ENCODE data around the gene SMR3B. TPM values are rescaled to one million over a fixed set of nuclear protein-coding genes. Genes with fewer than 3 reads are reported as not detected.

SMR3B gene
- polyA plus RNA-seq (2011; rRNA removed), result not detected in 2 replicates
- not detected in 2 replicates for polyA minus RNA-seq (2011; rRNA and poly(A)+ RNA removed)

DNA sequence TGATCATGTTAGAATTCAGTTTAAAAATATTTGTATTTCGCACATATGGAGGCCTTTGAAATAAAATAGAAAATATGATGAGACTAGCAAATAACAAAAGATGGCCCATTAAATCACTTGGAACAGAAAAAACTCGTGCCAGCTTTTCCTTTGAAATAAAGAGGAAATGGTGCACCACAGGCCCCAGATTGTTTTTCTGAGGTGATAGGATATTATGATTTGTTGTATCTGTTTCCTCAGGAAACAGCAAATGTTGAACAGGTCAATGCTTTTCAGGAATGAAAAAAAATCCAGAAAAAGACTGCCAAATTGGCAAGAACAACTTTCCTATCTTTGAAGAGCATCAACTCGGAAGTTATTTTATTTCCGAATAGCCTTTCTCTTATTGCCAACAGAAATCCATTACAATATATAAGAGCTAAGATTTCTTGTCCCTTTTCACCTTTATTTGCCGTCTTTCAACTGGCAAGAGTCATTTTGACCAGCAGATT lies at the start of gene SMR3B:
Gene SMR3B (plus strand): TSS at position 441 of the 491 bp plus-strand sequence. CDS start 1,380 bp downstream, outside the sequence.
- ChIA-PET POLR2A (no interaction called here), CTCF (no interaction called here)
- DNase-seq (ENCODE audit: low read depth, low spot score), result no peak
- H3K27ac ChIP-seq (ENCODE audit: low read depth, low read length), result no peak within 1 kb of the TSS
- no peaks in the 10 kb centered on the region for H3K27me3 ChIP-seq (ENCODE audit: control insufficient read depth, insufficient read depth, low read length)
- H3K4me3 ChIP-seq (ENCODE audit: low read depth, low read length), result no peak within 1 kb of the TSS
- no peak for TF ChIP-seq CTCF (IDR thresholded peaks at IDR 0.05; ENCODE audit: low read depth, low read length)
- H3K9me3 ChIP-seq (ENCODE audit: control insufficient read depth, insufficient read depth, low read length), result no peaks in the 10 kb centered on the region

DNA sequence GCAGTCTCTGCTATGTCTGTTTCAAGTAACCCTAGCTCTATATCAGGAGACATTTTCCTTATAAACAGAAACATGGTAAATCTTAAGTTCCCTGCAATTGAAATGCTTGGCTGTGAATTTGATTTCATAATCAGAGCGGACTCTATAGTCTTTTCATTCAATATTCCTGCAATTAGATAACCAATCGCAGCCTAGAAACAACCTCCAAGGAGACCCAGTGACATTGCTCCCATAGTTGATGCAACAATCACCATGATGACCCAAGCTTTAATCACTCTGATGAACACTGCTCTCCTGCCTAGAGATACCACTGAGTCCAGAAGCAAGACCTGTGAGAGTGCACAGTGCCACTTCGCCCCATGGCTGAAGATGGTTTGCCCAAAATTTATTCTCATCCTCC lies 48.2 kb upstream of the SMR3B start, which contains the start of gene CABS1:
Gene CABS1 (plus strand): TSS at position 301 of the 400 bp plus-strand sequence. CDS start 59 bp downstream, at position 360.
- POLR2A ChIA-PET, result no interaction called here
- TF ChIP-seq CTCF (IDR thresholded peaks at IDR 0.05; ENCODE audit: low read depth, low read length), result no peak
- CTCF ChIA-PET, result no interaction called here

GRCh38 chr4:70336043-70336442 lies 46.9 kb upstream of the SMR3B start:
- TF ChIP-seq CTCF (IDR thresholded peaks at IDR 0.05; ENCODE audit: low read depth, low read length), result no peak
- CTCF ChIA-PET, result no interaction called here
- H3K9me3 ChIP-seq (ENCODE audit: control insufficient read depth, insufficient read depth, low read length), result no peaks in the 10 kb centered on the region
- no peak for DNase-seq (ENCODE audit: low read depth, low spot score)
- no peak overlapping the region for H3K27ac ChIP-seq (ENCODE audit: low read depth, low read length)
- H3K4me3 ChIP-seq (ENCODE audit: low read depth, low read length), result no peak overlapping the region
- POLR2A ChIA-PET, result no interaction called here
- no peaks in the 10 kb centered on the region for H3K27me3 ChIP-seq (ENCODE audit: control insufficient read depth, insufficient read depth, low read length)

More for the DNA sequence above, 48.2 kb upstream of the SMR3B start, which contains the start of gene CABS1:
- H3K27me3 ChIP-seq (ENCODE audit: control insufficient read depth, insufficient read depth, low read length), result no peaks in the 10 kb centered on the region
- no peaks in the 10 kb centered on the region for H3K9me3 ChIP-seq (ENCODE audit: control insufficient read depth, insufficient read depth, low read length)
- no peak within 1 kb of the TSS for H3K27ac ChIP-seq (ENCODE audit: low read depth, low read length)
- no peak within 1 kb of the TSS for H3K4me3 ChIP-seq (ENCODE audit: low read depth, low read length)
- DNase-seq (ENCODE audit: low read depth, low spot score), result no peak

- Histone ChIP-seq H3K4me3 (ENCODE audit: low read depth, low read length) (no peak overlapping the region), H3K27ac (ENCODE audit: low read depth, low read length) (no peak overlapping the region), H3K9me3 (ENCODE audit: control insufficient read depth, insufficient read depth, low read length) (no peaks in the 10 kb centered on the region), H3K27me3 (ENCODE audit: control insufficient read depth, insufficient read depth, low read length) (no peaks in the 10 kb centered on the region)
- no peak for TF ChIP-seq CTCF (IDR thresholded peaks at IDR 0.05; ENCODE audit: low read depth, low read length)
- ChIA-PET POLR2A (no interaction called here), CTCF (no interaction called here)
- DNase-seq (ENCODE audit: low read depth, low spot score), result no peak
Measured at GRCh38 chr4:70337886-70338420, 45.0 kb upstream of the SMR3B start.

DNA sequence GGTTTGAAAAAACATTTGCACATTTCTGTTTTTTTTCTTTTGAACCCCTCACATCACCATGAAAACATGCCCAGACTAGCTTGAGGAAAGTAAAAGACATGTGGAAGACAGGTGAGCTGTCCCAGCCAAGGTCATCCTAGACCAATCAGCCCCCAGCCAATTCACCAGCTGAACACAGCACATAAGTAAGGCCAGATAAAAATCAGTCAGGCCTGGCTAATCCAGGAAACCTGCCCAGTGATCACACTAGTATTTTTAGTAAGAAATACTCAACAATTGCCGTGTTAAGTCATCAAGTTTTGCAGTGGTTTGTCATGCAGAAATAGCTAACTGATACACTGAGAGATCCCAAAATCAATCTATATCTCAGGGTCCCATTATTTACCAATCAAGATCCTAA lies 26.7 kb upstream of the SMR3B start:
- no peak for TF ChIP-seq CTCF (IDR thresholded peaks at IDR 0.05; ENCODE audit: low read depth, low read length)
- H3K27ac ChIP-seq (ENCODE audit: low read depth, low read length), result no peak overlapping the region
- no peaks in the 10 kb centered on the region for H3K9me3 ChIP-seq (ENCODE audit: control insufficient read depth, insufficient read depth, low read length)
- DNase-seq (ENCODE audit: low read depth, low spot score), result no peak
- CTCF ChIA-PET, result no interaction called here
- H3K4me3 ChIP-seq (ENCODE audit: low read depth, low read length), result no peak overlapping the region
- POLR2A ChIA-PET, result no interaction called here
- H3K27me3 ChIP-seq (ENCODE audit: control insufficient read depth, insufficient read depth, low read length), result no peaks in the 10 kb centered on the region

Data from AG04450 (cell line).